Mucosa of stomach (tissue), 1 donor: Measurements from ENCODE around the gene POU6F2.
"Not testable (repeated sequence)": the region's sequence is repeated elsewhere in the genome, so short reads cannot be mapped to it uniquely, and the experiment has no call there.

Source experiments
- H3K27me3 ChIP-seq: one replicate; pipeline ENCODE4 v1.7.0; 2013; ENCODE audit warnings: mild to moderate bottlenecking, low read length; ENCODE audit not compliant: control insufficient read depth, insufficient read depth
- H3K36me3 ChIP-seq: one replicate; pipeline ENCODE4 v1.7.0; 2013; ENCODE audit warnings: low read length; ENCODE audit not compliant: control insufficient read depth, insufficient read depth
- H3K4me1 ChIP-seq: one replicate; pipeline ENCODE4 v1.7.0; 2013; ENCODE audit warnings: mild to moderate bottlenecking, low read length; ENCODE audit not compliant: control insufficient read depth, insufficient read depth
- H3K4me3 ChIP-seq: one replicate; pipeline ENCODE4 v1.7.0; 2013; ENCODE audit warnings: low read length
- H3K9ac ChIP-seq: one replicate; pipeline ENCODE4 v1.7.0; 2013; ENCODE audit warnings: mild to moderate bottlenecking, low read length, moderate library complexity
- H3K9me3 ChIP-seq: one replicate; pipeline ENCODE4 v1.7.0; 2013; ENCODE audit warnings: mild to moderate bottlenecking, low read length, moderate library complexity; ENCODE audit not compliant: control insufficient read depth
- donor health status: Pancreatic carcinoma.

The POU6F2 gene

DNA sequence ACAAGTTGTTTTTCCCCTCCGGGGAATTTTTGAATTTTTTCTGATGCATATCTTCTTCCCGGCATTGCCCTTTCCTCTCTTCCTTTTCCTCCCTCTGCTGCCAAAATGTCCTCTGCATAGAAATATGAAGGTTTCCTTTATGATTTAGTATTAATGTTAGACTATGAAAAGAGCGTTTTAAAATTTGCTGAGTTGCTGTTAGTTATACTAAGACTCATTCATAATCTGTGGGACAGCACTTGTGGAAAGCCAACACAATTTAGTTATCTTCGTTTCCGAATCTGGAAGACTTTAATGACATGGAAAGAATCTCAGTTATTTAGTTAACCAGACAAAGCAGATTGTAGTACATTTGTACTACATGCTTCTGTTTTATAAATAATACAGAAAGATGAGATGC lies 25.0 kb downstream of the POU6F2 start:
- Histone ChIP-seq H3K9me3 (no peaks in the 10 kb centered on the region), H3K36me3 (no peaks in the 10 kb centered on the region), H3K4me1 (no peaks in the 10 kb centered on the region), H3K27me3 (no peaks in the 10 kb centered on the region), H3K9ac (no peak overlapping the region), H3K4me3 (no peak overlapping the region)

- H3K36me3 ChIP-seq: no peaks in the 10 kb centered on the region
- H3K4me1 ChIP-seq: no peaks in the 10 kb centered on the region
- H3K4me3 ChIP-seq: no peak overlapping the region
- H3K9me3 ChIP-seq: no peaks in the 10 kb centered on the region
- H3K9ac ChIP-seq: no peak overlapping the region
- H3K27me3 ChIP-seq: no peaks in the 10 kb centered on the region
These were observed 27.3 kb downstream of the POU6F2 start for GRCh38 chr7:39005036-39005435.

GRCh38 chr7:39005461-39005860 lies 27.8 kb downstream of the POU6F2 start:
- Histone ChIP-seq H3K4me1 (no peaks in the 10 kb centered on the region), H3K4me3 (no peak overlapping the region), H3K9ac (no peak overlapping the region), H3K36me3 (no peaks in the 10 kb centered on the region), H3K9me3 (no peaks in the 10 kb centered on the region), H3K27me3 (no peaks in the 10 kb centered on the region)

GRCh38 chr7:39013049-39013939 lies 35.6 kb downstream of the POU6F2 start:
- not testable (repeated sequence) for H3K9me3 ChIP-seq, H3K36me3 ChIP-seq, H3K4me3 ChIP-seq, H3K27me3 ChIP-seq, H3K4me1 ChIP-seq, H3K9ac ChIP-seq

GRCh38 chr7:39016609-39017008 lies 38.9 kb downstream of the POU6F2 start:
- H3K9me3 ChIP-seq: no peaks in the 10 kb centered on the region
- H3K36me3 ChIP-seq: no peaks in the 10 kb centered on the region
- H3K27me3 ChIP-seq: no peaks in the 10 kb centered on the region
- H3K4me1 ChIP-seq: no peaks in the 10 kb centered on the region
- no peak overlapping the region for H3K9ac ChIP-seq
- H3K4me3 ChIP-seq: no peak overlapping the region

DNA sequence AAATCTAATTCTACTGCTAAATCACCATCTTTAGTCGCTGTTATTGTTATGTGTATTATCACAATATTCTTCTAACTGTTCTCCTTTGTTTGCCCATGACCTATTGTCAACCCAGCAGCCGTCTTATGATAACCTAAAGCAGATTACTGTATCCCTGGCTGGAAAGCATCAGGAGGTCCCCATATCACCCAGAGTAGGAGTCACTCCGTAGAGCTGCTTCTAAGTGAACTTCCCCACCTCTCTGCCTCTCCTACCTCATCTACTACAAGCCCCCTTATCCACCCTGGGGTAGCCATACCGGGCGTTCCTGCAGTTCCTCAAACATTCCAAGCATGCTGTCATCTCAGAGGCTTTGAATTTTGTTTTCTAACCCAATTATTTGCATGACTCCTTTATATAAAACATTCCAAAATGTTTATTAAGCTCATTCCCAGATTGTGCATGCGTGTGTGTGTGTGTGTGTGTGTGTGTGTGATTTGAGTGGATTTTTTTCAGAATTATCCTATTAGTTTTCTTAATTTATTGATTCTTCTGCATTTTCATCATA lies 39.7 kb downstream of the POU6F2 start:
- no peaks in the 10 kb centered on the region for H3K27me3 ChIP-seq
- H3K9ac ChIP-seq: no peak overlapping the region
- H3K9me3 ChIP-seq: no peaks in the 10 kb centered on the region
- H3K4me1 ChIP-seq: no peaks in the 10 kb centered on the region
- no peak overlapping the region for H3K4me3 ChIP-seq
- H3K36me3 ChIP-seq: no peaks in the 10 kb centered on the region

GRCh38 chr7:39022796-39023195 lies 45.1 kb downstream of the POU6F2 start:
- Histone ChIP-seq H3K4me1 (no peaks in the 10 kb centered on the region), H3K27me3 (no peaks in the 10 kb centered on the region), H3K9ac (no peak overlapping the region), H3K9me3 (no peaks in the 10 kb centered on the region), H3K36me3 (no peaks in the 10 kb centered on the region), H3K4me3 (no peak overlapping the region)

GRCh38 chr7:39027491-39027890 lies 49.8 kb downstream of the POU6F2 start:
- H3K9ac ChIP-seq: no peak overlapping the region
- no peaks in the 10 kb centered on the region for H3K9me3 ChIP-seq
- no peak overlapping the region for H3K4me3 ChIP-seq
- no peaks in the 10 kb centered on the region for H3K36me3 ChIP-seq
- H3K4me1 ChIP-seq: no peaks in the 10 kb centered on the region
- H3K27me3 ChIP-seq: no peaks in the 10 kb centered on the region

DNA sequence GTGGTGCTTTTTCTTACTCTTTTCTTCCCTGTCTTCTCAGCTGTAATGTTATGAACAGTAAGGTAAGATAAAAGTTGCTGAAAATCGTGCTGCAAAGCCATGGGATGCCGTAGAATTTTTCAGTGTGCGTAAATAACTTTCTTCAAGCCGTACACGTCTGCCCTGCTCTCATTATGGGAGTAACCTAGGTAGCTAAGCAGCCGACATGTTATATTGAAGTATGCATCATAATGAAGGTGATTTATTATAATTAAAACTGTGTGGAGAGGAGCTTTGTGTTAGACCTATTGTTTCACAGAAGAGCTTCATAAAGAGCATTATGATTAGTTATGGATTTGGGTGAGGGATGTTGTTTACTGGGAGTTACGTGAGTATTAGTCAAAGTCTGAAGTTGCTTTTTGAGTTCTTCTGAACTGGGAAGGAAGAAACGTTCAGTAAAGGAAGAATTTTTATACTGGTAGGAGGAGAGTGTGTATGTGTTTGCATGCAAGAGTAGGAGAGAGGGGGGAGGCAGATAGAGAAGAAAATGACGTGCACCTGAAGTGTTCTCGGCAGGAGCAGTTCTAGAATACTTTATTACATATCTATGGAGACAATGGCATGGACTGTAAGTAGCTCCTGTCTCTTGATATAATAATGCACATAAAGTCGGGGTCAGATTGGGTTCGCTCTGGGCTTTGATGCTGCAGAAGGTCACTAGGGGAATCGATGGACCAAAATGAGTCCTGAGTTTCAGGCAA lies 56.3 kb downstream of the POU6F2 start:
- H3K9me3 ChIP-seq: no peaks in the 10 kb centered on the region
- no peaks in the 10 kb centered on the region for H3K36me3 ChIP-seq
- no peak overlapping the region for H3K9ac ChIP-seq
- no peaks in the 10 kb centered on the region for H3K4me1 ChIP-seq
- H3K4me3 ChIP-seq: no peak overlapping the region
- no peaks in the 10 kb centered on the region for H3K27me3 ChIP-seq

GRCh38 chr7:39035156-39035555 lies 57.4 kb downstream of the POU6F2 start:
- no peak overlapping the region for H3K9ac ChIP-seq
- H3K4me1 ChIP-seq: no peaks in the 10 kb centered on the region
- H3K9me3 ChIP-seq: no peaks in the 10 kb centered on the region
- H3K36me3 ChIP-seq: no peaks in the 10 kb centered on the region
- no peaks in the 10 kb centered on the region for H3K27me3 ChIP-seq
- H3K4me3 ChIP-seq: no peak overlapping the region

GRCh38 chr7:39035903-39036302 lies 58.2 kb downstream of the POU6F2 start:
- H3K27me3 ChIP-seq: no peaks in the 10 kb centered on the region
- H3K36me3 ChIP-seq: no peaks in the 10 kb centered on the region
- H3K4me3 ChIP-seq: no peak overlapping the region
- H3K9ac ChIP-seq: no peak overlapping the region
- no peaks in the 10 kb centered on the region for H3K4me1 ChIP-seq
- no peaks in the 10 kb centered on the region for H3K9me3 ChIP-seq

DNA sequence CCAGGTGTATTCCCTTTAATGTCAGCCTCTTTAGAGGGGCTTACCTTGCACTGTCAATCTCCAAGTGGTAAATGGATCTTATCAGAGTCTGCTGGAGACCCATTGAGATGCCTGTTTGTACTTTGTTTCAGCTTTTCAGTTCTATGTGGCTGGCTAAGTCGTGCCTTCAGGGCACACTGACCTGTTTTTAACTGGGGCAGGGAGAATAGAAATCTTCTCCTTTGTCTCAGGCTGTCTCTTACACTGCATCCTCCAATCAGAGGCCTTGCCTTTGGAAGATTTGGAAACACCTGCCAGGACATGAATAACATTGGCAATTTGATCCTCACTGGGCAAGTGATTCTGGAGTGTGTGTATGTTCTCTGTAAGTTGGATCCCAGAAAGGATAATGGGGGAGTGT lies 65.0 kb downstream of the POU6F2 start:
- Histone ChIP-seq H3K4me1 (no peaks in the 10 kb centered on the region), H3K9ac (no peak overlapping the region), H3K27me3 (no peaks in the 10 kb centered on the region), H3K9me3 (no peaks in the 10 kb centered on the region), H3K4me3 (no peak overlapping the region), H3K36me3 (no peaks in the 10 kb centered on the region)
